A673 (cell line): Measurements from ENCODE around the gene NPAS2. TPM values are rescaled to one million over a fixed set of nuclear protein-coding genes. Genes with fewer than 3 reads are reported as not detected.

Source experiments
- BruUV-seq: library from RNA; stranded (reverse); fragments of 400-500 nt; replicated peaks from 2 replicates; lab custom pipeline; 2021; lab: Mats Ljungman, UMichigan
- CTCF ChIA-PET: fragments of 300-600 bp; sonication (Branson Sonifier 250); formaldehyde crosslinking; loops from one replicate; lab custom pipeline; 2022; ENCODE audit warnings: antibody characterized with exemption; lab: Charles Lee
- POLR2A ChIA-PET: fragments of 300-600 bp; sonication (Branson Sonifier 250); formaldehyde crosslinking; loops from one replicate; lab custom pipeline; 2022; ENCODE audit warnings: antibody characterized with exemption; ENCODE audit not compliant: low non-redundant PET; lab: Charles Lee
- DNase-seq: peaks from one replicate; pipeline ENCODE4 v3.0.0-alpha.2; 2015; ENCODE audit warnings: low spot score
- H3K27ac ChIP-seq: fragments of 200-600 bp; sonication (generic); 2 replicates; pipeline ENCODE4 v1.5.1; 2016; ENCODE audit warnings: mixed run types, low read depth, mild to moderate bottlenecking, mixed read lengths, antibody characterized with exemption, low read length; ENCODE audit not compliant: poor library complexity, severe bottlenecking
- H3K27me3 ChIP-seq: fragments of 200-600 bp; sonication (generic); replicated peaks from 2 replicates; pipeline ENCODE4 v1.6.1; 2017; ENCODE audit warnings: mixed run types, low read depth, mild to moderate bottlenecking, mixed read lengths, antibody characterized with exemption, low read length; ENCODE audit not compliant: insufficient read depth, poor library complexity
- H3K36me3 ChIP-seq: fragments of 200-600 bp; sonication (generic); 2 replicates; pipeline ENCODE4 v1.6.1; 2016; ENCODE audit warnings: mixed run types, mild to moderate bottlenecking, mixed read lengths, antibody characterized with exemption, low read length; ENCODE audit not compliant: insufficient read depth, poor library complexity, severe bottlenecking
- H3K4me1 ChIP-seq: fragments of 200-600 bp; sonication (generic); 2 replicates; pipeline ENCODE4 v1.6.1; 2017; ENCODE audit warnings: mixed run types, mild to moderate bottlenecking, mixed read lengths, antibody characterized with exemption, low read length; ENCODE audit not compliant: insufficient read depth, poor library complexity, severe bottlenecking
- H3K4me3 ChIP-seq: fragments of 200-600 bp; sonication (generic); 2 replicates; pipeline ENCODE4 v1.5.1; 2016; ENCODE audit warnings: low read depth, mixed run types, mild to moderate bottlenecking, mixed read lengths, low read length; ENCODE audit not compliant: poor library complexity, severe bottlenecking
- H3K9me3 ChIP-seq: fragments of 200-600 bp; sonication (generic); 2 replicates; pipeline ENCODE4 v1.6.1; 2016; ENCODE audit warnings: mixed run types, low read depth, mild to moderate bottlenecking, mixed read lengths, antibody characterized with exemption, low read length; ENCODE audit not compliant: poor library complexity, severe bottlenecking
- CTCF ChIP-seq: fragments of 300-800, 200-600 bp; sonication (generic); conservative IDR thresholded peaks from 2 replicates; pipeline ENCODE4 v1.5.1; 2017; ENCODE audit warnings: low read depth, mild to moderate bottlenecking, antibody characterized with exemption, low read length, moderate library complexity, mixed read lengths
- EZH2 ChIP-seq: fragments of 200-600 bp; sonication (generic); IDR thresholded peaks from 2 replicates; pipeline ENCODE4 v1.6.1; 2017; ENCODE audit warnings: borderline replicate concordance, low read depth, mild to moderate bottlenecking, mixed read lengths, antibody characterized with exemption, low read length; ENCODE audit not compliant: poor library complexity, severe bottlenecking
- intact Hi-C: fragments of 100-400 bp; cut with micrococcal nuclease; formaldehyde crosslinking; loops from one replicate; pipeline ENCODE4 v1.10.0; 2022; ENCODE audit not compliant: unreplicated experiment
- total RNA-seq: library from RNA; stranded (reverse); gene quantifications from 2 replicates; pipeline ENCODE4 v1.2.3, GENCODE V29; 2021

NPAS2 gene
- total RNA-seq, 1 experiment from 2014 or later: 9.4 TPM

GRCh38 chr2:100954044-100954420 is 134.1 kb downstream of the NPAS2 start:
- no peak for DNase-seq
- CTCF ChIA-PET: no interaction called here
- Histone ChIP-seq H3K9me3 (no peaks in the 10 kb centered on the region), H3K27ac (no peak overlapping the region), H3K36me3 (no peaks in the 10 kb centered on the region), H3K4me3 (no peak overlapping the region), H3K27me3 (no peaks in the 10 kb centered on the region), H3K4me1 (peaks cover 2% of the 10 kb centered on the region)
- POLR2A ChIA-PET: no interaction called here
- intact Hi-C loops: no loop called here
- TF ChIP-seq CTCF (no peak), EZH2 (no peak)
- no TSS peak for BruUV-seq

- ChIA-PET POLR2A (no interaction called here), CTCF (no interaction called here)
- no peak for DNase-seq
- no peaks in the 10 kb centered on the region for H3K9me3 ChIP-seq
- intact Hi-C loops: no loop called here
- BruUV-seq: no TSS peak
- no peaks in the 10 kb centered on the region for H3K4me1 ChIP-seq
- no peaks in the 10 kb centered on the region for H3K27me3 ChIP-seq
- H3K4me3 ChIP-seq: no peak overlapping the region
- H3K27ac ChIP-seq: no peak overlapping the region
- H3K36me3 ChIP-seq: no peaks in the 10 kb centered on the region
- TF ChIP-seq EZH2 (no peak), CTCF (no peak)
Observed at GRCh38 chr2:100955226-100955625, 135.3 kb downstream of the NPAS2 start.

GRCh38 chr2:100956081-100956480 is 136.1 kb downstream of the NPAS2 start:
- Histone ChIP-seq H3K4me1 (no peaks in the 10 kb centered on the region), H3K4me3 (no peak overlapping the region), H3K9me3 (no peaks in the 10 kb centered on the region), H3K27ac (no peak overlapping the region), H3K27me3 (no peaks in the 10 kb centered on the region), H3K36me3 (no peaks in the 10 kb centered on the region)
- no TSS peak for BruUV-seq
- no peak for DNase-seq
- no peak for TF ChIP-seq EZH2
- TF ChIP-seq CTCF: no peak
- CTCF ChIA-PET: interaction anchor here (0.6 kb wide), 1 partner anchor 244 kb away, joined by 5 read pairs; no protein-coding TSS in a partner anchor
- intact Hi-C loops: no loop called here
- POLR2A ChIA-PET: no interaction called here
